ENCODE measurements around the gene STPG4. TPM values are rescaled to one million over a fixed set of nuclear protein-coding genes. Genes with fewer than 3 reads are reported as not detected.
A peak's percentile ranks its signal among the peaks of the same experiment; 100 is the strongest.

Gene STPG4
- total and polyA plus RNA-seq, 8 donors = 0.17 to 1.0 (median 0.33) TPM

DNA sequence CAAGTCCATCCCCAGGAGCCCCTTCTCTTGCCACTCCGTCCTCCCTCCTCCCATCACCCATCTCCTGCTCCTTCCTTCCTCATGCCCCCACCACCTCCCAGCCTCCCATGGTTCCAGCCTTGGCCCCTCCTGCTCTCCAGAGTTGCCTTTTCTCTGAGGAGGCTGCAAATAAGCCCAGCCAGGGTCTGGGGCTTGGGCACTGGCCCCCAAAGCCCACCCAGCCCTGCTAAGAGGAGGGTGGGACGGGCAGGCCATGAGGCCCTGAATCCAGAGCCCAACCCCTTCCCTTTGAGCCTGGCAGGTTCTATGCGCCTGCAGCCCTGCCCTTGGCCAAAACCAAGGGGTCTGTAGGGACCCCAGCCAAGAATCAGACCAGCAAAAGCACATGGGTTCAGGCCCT is 71.6 kb downstream of the STPG4 start:
- H3K9me3 ChIP-seq = no peaks in the 10 kb centered on the region
- TF ChIP-seq, protein P1, sequence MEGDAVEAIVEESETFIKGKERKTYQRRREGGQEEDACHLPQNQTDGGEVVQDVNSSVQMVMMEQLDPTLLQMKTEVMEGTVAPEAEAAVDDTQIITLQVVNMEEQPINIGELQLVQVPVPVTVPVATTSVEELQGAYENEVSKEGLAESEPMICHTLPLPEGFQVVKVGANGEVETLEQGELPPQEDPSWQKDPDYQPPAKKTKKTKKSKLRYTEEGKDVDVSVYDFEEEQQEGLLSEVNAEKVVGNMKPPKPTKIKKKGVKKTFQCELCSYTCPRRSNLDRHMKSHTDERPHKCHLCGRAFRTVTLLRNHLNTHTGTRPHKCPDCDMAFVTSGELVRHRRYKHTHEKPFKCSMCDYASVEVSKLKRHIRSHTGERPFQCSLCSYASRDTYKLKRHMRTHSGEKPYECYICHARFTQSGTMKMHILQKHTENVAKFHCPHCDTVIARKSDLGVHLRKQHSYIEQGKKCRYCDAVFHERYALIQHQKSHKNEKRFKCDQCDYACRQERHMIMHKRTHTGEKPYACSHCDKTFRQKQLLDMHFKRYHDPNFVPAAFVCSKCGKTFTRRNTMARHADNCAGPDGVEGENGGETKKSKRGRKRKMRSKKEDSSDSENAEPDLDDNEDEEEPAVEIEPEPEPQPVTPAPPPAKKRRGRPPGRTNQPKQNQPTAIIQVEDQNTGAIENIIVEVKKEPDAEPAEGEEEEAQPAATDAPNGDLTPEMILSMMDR (IDR thresholded peaks at IDR 0.05) = no peak
- DNase-seq (no peak), ATAC-seq (no peak)
- no peaks in the 10 kb centered on the region for H3K36me3 ChIP-seq
- no peaks in the 10 kb centered on the region for H3K27me3 ChIP-seq
- peaks cover 12 to 48% of the 10 kb centered on the region in 2 donors for H3K4me1 ChIP-seq
- intact Hi-C loops (cut with DNase I) = no loop called here
- no peak overlapping the region for H3K4me3 ChIP-seq
- no peak overlapping the region for H3K27ac ChIP-seq

DNA sequence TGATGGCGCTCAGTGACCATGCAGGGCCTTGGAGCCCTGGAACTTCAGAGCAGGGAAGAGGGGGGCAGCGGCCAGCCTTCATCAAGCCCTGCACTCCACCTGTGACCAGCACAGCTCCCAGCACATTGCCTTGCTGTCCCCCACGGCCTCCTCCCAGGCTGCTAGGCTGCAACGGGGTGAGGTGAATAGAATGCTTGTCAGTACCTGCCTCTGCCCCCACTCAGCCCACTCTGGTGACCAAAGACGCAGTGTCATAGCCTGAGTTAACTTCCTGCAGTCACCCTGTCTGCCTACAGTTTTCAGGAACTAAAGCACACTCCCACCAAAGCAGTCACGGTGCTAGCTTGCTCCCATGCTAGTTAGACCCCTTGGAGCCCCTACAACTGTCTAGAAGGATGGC is 72.1 kb downstream of the STPG4 start:
- no peak for DNase-seq
- TF ChIP-seq, protein P1 (IDR thresholded peaks at IDR 0.05) = no peak
- H3K4me3 ChIP-seq = no peak overlapping the region
- no peak overlapping the region for H3K27ac ChIP-seq
- H3K27me3 ChIP-seq = no peaks in the 10 kb centered on the region
- peaks cover 9 to 51% of the 10 kb centered on the region in 2 donors for H3K4me1 ChIP-seq
- no peaks in the 10 kb centered on the region for H3K9me3 ChIP-seq
- no peak for ATAC-seq
- intact Hi-C loops (cut with DNase I) = no loop called here
- H3K36me3 ChIP-seq = no peaks in the 10 kb centered on the region

DNA sequence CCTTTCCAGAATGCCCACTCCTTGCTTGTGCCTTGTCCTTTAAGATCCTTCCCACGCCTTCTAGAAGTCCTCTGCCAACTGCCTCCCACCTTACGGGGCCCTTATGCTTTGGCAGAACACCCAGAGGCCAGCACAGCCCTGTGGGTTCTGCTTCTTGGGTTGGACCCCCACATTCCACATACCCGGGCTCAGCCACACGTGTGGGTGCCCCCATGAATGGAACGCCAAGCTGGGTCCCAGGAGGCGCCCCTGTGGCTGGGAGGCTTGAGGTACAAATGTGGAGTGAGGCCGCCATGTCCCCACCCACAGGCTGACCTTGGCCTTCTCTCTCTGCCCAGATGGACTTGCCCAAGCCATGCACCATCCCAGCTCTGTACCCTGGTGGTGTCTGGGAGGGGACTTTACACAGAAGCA is 74.2 kb downstream of the STPG4 start:
- H3K27me3 ChIP-seq = no peaks in the 10 kb centered on the region
- H3K9me3 ChIP-seq = no peaks in the 10 kb centered on the region
- DNase-seq (no peak), ATAC-seq (no peak)
- no peak overlapping the region for H3K27ac ChIP-seq
- intact Hi-C loops (cut with DNase I) = no loop called here
- no peak overlapping the region for H3K4me3 ChIP-seq
- peaks cover 24 to 57% of the 10 kb centered on the region in 2 donors for H3K4me1 ChIP-seq
- H3K36me3 ChIP-seq = no peaks in the 10 kb centered on the region
- TF ChIP-seq, protein P1 (IDR thresholded peaks at IDR 0.05) = no peak

DNA sequence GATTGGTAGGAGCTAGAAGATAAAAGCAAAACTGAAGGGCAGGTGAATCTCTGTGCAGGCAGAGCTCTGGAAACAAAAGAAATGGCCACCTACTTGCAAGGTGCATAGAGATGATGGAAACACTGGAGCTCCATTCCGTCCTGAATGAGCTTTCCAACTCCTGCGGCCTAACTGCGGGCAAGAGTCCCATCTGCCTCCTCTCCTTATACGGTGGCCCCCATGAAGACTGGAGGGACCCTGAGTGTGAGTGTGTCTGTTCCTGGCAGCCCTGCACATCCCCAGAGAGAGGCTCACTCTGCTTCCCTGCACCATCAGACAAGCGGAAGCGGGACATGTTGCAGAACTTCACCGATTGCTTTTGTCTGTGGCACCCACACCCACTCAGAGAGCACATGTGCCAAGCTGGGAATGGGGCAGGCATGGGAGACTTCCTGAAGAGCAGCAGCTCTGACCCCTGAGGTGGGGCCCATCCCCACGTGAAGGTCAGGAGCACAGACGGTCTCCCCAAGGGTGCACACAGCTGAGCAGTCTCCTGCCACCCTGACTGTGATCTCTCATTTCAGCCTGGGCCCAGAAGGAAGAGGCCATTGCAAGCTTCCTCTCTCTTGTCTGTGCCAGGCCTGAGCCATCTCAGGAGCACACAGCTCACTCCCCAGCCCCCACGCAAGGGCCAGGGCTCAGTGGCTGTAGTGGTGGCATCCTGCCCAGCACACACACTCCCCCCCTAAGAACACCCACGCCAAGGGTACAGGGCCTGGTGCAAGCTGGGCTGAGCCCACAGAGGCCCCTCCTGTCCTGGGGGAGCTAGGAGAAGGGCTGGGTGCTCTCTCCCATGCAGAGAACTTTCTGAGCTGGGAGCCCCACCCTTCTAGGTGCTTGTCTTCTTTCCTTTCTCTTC is 75.3 kb downstream of the STPG4 start:
- ATAC-seq = no peak
- intact Hi-C loops (cut with DNase I) = no loop called here
- peaks cover 24 to 59% of the 10 kb centered on the region in 2 donors for H3K4me1 ChIP-seq
- no peaks in the 10 kb centered on the region for H3K9me3 ChIP-seq
- H3K4me3 ChIP-seq = no peak overlapping the region
- H3K27me3 ChIP-seq = no peaks in the 10 kb centered on the region
- TF ChIP-seq, protein P1 (IDR thresholded peaks at IDR 0.05) = no peak
- no peaks in the 10 kb centered on the region for H3K36me3 ChIP-seq
- peak in 1 of 4 donors; percentile 76 for DNase-seq
- H3K27ac ChIP-seq = peak overlapping the region; percentile 21 to 26

Measured in left lung (tissue), 10 donors.